GM12874 (cell line): ENCODE measurements around the gene DBN1.

ENCODE experiments used
- TF ChIP-seq, protein P1 (sequence below): IDR thresholded peaks from 2 replicates; pipeline ENCODE4 v1.5.1; 2011; ENCODE audit warnings: low read depth, mild to moderate bottlenecking, control low read depth, low read length, moderate library complexity; ENCODE audit not compliant: insufficient read depth

The DBN1 gene

DNA sequence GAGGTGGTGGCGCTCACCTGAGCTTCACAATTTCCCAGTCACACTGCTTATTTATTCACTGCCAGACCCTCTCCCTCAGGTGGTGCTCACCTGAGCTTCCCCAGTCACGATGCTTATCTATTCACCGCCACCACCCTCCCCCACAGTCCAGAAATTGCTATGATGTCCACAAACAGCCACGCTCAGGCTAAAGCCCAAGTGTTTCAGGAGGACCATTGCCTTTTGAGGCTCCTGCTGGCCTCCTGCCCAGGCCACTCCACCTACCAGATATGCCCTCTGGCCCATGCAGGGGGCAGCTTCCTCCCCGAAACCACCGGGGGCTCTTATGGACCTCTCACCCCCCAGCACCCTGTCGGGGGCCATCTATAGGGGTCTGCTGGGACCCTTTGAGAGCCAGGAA is 19.4 kb upstream of the DBN1 start:
- TF ChIP-seq, protein P1, sequence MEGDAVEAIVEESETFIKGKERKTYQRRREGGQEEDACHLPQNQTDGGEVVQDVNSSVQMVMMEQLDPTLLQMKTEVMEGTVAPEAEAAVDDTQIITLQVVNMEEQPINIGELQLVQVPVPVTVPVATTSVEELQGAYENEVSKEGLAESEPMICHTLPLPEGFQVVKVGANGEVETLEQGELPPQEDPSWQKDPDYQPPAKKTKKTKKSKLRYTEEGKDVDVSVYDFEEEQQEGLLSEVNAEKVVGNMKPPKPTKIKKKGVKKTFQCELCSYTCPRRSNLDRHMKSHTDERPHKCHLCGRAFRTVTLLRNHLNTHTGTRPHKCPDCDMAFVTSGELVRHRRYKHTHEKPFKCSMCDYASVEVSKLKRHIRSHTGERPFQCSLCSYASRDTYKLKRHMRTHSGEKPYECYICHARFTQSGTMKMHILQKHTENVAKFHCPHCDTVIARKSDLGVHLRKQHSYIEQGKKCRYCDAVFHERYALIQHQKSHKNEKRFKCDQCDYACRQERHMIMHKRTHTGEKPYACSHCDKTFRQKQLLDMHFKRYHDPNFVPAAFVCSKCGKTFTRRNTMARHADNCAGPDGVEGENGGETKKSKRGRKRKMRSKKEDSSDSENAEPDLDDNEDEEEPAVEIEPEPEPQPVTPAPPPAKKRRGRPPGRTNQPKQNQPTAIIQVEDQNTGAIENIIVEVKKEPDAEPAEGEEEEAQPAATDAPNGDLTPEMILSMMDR: no peak

DNA sequence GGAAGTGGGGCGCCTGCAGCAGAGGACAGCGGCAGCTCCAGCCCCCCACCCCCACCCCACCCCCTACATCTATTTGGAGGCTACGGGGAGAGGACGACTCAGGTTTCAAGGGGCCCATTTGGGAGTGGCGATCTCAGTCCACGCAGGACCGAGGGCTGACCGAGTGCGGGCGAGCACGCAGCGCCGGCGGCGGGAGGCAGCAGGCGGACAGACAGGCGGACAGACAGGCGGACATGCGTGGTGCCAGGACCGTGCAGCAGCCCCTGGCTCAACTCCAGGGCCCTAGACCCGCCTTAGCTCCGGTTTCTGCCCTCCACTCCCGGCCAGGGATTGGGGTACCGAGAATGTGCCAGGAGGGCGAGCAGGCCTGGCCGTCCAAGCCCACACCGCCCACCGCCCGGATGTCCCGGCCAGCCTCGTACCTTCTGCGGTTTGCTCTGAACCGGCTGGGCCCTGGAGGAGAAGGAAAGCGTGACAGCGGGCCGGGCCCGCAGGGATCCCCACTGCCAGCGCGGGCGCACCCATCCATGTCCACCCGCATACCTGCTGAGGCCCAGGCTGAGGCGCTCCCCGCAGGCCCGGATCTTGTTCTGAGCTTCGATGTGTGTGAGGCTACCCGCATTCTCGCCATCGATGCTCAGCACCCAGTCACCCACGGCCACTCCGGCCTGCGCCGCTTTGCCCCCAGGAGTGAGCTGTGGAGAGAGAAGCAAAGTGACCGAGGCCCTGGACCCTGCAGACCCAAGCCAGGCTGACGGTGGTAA is 18.7 kb upstream of the DBN1 start:
- TF ChIP-seq, protein P1: no peak

DNA sequence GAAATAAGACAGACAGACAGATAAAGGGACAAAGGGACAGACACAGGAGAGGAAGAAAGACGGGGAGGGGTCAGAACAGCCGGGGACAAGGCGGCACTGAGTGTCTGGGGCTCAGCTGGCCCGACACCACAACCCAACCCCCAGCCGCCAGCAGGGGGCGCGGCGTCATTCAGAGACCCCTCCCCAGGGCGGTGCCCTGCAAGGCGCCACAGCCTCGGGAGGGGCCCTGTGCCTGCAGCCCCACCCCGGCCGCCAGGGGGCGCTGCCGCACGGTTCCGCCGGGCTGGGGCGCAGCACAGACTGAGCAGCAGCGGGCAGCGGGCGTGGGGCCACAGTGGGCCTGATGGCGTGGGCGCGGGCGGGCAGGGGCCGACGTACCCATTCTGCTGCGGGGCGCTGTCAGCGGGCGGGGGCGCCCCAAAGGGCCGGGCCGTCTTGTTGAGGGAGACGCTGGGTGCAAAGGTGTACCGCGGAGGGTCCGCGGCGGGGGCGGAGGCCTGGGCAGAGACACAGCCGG is 18.1 kb upstream of the DBN1 start:
- TF ChIP-seq, protein P1: peak; percentile 54

GRCh38 chr5:177490992-177491391 is 17.6 kb upstream of the DBN1 start:
- TF ChIP-seq, protein P1: no peak

DNA sequence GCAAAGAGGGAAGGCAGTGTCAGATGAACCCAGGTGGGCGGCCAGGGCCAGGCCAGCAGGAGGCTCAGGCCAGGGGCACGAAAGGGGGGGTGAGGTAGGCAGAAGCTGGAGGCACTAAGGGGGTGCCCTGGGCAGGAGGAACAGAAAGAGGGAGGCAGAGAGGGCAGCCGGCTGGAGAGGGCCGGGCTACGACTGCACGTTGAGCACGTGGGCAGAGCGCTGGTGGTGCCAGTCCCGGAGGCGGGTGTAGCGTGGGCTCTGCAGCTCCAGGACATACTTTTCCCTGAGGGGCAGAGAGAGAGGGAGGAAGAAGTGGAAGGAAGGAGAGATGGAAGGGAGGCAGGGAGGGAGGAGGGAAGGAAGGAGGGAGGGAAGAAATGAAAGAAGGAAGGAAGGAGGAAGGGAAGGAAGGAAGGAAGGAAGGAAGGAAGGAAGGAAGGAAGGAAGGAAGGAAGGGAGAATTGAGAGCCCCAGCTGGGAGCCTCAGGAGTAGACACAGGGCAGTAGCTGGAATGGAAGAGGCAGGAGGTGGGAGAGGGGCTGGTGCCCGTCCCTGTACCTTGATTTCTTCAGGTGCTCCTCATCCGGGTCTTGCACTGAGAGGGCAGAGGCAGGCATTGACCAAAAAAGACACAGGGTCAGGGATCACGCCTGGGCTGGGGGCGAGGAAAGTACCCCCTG is 17.0 kb upstream of the DBN1 start:
- TF ChIP-seq, protein P1: no peak

GRCh38 chr5:177489119-177489716 is 15.8 kb upstream of the DBN1 start:
- TF ChIP-seq, protein P1: no peak

- TF ChIP-seq, protein P1: no peak
Observed at GRCh38 chr5:177487975-177488374, 14.5 kb upstream of the DBN1 start.
